Esophagus muscularis mucosa (tissue), 4 donors: ENCODE measurements around the gene TANC1.

Experiments
- CTCF ChIP-seq, 3 experiments: fragments of 200-600 bp in 2 of 3; fragments of 450-650 bp in 1 of 3; sonication (generic) in 2 of 3; IDR thresholded peaks; one replicate each; pipeline ENCODE4 v1.5.1; 2017 to 2019; ENCODE audit warnings: antibody characterized with exemption in 3 of 3, mild to moderate bottlenecking in 2 of 3, moderate library complexity in 1 of 3
- EP300 ChIP-seq: sonication (generic); formaldehyde crosslinking; IDR thresholded peaks from one replicate; pipeline ENCODE4 v1.6.1; 2017; ENCODE audit warnings: antibody characterized with exemption
- POLR2A ChIP-seq: fragments of 450-650 bp; IDR thresholded peaks from one replicate; pipeline ENCODE4 v1.6.1; 2017; ENCODE audit warnings: antibody characterized with exemption, moderate library complexity, mild to moderate bottlenecking, low read depth
- POLR2AphosphoS5 ChIP-seq, 2 donors: sonication (generic); formaldehyde crosslinking; IDR thresholded peaks; one replicate each; pipeline ENCODE4 v1.6.1; 2017; ENCODE audit warnings: antibody characterized with exemption in 2 of 2

- TF ChIP-seq CTCF (IDR thresholded peaks at IDR 0.05) (no peak), POLR2AphosphoS5 (IDR thresholded peaks at IDR 0.05) (no peak), POLR2A (no peak), EP300 (no peak)
Measured at GRCh38 chr2:159054985-159055384, 86.5 kb downstream of the TANC1 start.
